Measurements from ENCODE around the gene PLCB4. TPM values are rescaled to one million over a fixed set of nuclear protein-coding genes. Genes with fewer than 3 reads are reported as not detected.

PLCB4 gene
- polyA plus RNA-seq, 1 donor (not counting 4 experiments of a cell fraction or from before 2014, with no cell fraction given), result 4.1 TPM

DNA sequence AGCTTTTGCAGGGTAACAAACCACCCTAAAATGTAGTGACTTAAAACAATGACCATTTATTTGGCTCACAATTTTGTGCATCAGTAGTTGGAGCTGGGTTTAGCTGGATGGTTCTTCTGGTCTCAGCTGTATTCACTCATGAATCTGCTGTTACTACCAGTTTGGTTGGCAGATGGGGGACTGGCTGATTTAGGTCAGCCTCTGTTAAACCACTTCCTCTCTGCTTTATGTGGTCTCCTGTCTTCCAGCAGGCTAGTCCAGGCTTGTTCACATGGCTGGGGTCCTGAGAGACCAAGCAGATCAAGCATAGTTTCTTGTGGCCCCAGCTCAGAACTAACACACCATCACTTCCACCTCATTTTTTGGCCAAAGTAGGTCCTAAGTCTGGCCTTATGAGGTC lies 378.3 kb downstream of the PLCB4 start:
- DNase-seq (ENCODE audit: low read depth, low spot score), result no peak
- H3K9me1 ChIP-seq (ENCODE audit: control insufficient read depth, extremely low read depth, insufficient read depth, low read length), result no peaks in the 10 kb centered on the region
- no peak overlapping the region for H2AFZ ChIP-seq (ENCODE audit: control insufficient read depth, low read length)
- no peaks in the 10 kb centered on the region for H3K4me1 ChIP-seq (ENCODE audit: control insufficient read depth, extremely low read depth, insufficient read depth, low read length)
- H3K4me3 ChIP-seq (ENCODE audit: control insufficient read depth in 2 of 3, extremely low read depth in 1 of 3, insufficient read depth in 2 of 3, low read depth in 1 of 3, low read length in 3 of 3), result no peak overlapping the region
- FAIRE-seq, result no peak
- dilution Hi-C loops (cut with MboI; ENCODE audit: extremely low pct_ligation_motif_present, low sequenced_read_pairs), result no loop called here
- H3K9ac ChIP-seq (ENCODE audit: control insufficient read depth, extremely low read depth, insufficient read depth, low read length), result no peak overlapping the region
- no peaks in the 10 kb centered on the region for H3K36me3 ChIP-seq (ENCODE audit: control insufficient read depth in 2 of 2, extremely low read depth in 1 of 2, insufficient read depth in 2 of 2, low read length in 2 of 2)
- H4K20me1 ChIP-seq (ENCODE audit: control insufficient read depth, extremely low read depth, insufficient read depth, low read length), result no peaks in the 10 kb centered on the region
- H3K79me2 ChIP-seq (ENCODE audit: control insufficient read depth, insufficient read depth, low read length), result no peaks in the 10 kb centered on the region
- H3K27me3 ChIP-seq (ENCODE audit: control insufficient read depth, extremely low read depth, insufficient read depth, low read length), result no peaks in the 10 kb centered on the region
- H3K9me3 ChIP-seq (ENCODE audit: control insufficient read depth, low read depth, low read length), result no peaks in the 10 kb centered on the region
- no peak overlapping the region for H3K27ac ChIP-seq (ENCODE audit: control insufficient read depth, insufficient read depth, low read length)
- H3K4me2 ChIP-seq (ENCODE audit: control insufficient read depth, extremely low read depth, insufficient read depth, low read depth, low read length), result no peak overlapping the region
- TF ChIP-seq, protein P1, sequence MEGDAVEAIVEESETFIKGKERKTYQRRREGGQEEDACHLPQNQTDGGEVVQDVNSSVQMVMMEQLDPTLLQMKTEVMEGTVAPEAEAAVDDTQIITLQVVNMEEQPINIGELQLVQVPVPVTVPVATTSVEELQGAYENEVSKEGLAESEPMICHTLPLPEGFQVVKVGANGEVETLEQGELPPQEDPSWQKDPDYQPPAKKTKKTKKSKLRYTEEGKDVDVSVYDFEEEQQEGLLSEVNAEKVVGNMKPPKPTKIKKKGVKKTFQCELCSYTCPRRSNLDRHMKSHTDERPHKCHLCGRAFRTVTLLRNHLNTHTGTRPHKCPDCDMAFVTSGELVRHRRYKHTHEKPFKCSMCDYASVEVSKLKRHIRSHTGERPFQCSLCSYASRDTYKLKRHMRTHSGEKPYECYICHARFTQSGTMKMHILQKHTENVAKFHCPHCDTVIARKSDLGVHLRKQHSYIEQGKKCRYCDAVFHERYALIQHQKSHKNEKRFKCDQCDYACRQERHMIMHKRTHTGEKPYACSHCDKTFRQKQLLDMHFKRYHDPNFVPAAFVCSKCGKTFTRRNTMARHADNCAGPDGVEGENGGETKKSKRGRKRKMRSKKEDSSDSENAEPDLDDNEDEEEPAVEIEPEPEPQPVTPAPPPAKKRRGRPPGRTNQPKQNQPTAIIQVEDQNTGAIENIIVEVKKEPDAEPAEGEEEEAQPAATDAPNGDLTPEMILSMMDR (optimal IDR thresholded peaks at IDR 0.05 in 1 of 3, IDR thresholded peaks at IDR 0.05 in 1 of 3, conservative IDR thresholded peaks at IDR 0.05 in 1 of 3; ENCODE audit: extremely low read depth in 1 of 3, insufficient read depth in 2 of 3, low read length in 3 of 3), result no peak
- TF ChIP-seq EZH2 (IDR thresholded peaks at IDR 0.05; ENCODE audit: low read length), result no peak

DNA sequence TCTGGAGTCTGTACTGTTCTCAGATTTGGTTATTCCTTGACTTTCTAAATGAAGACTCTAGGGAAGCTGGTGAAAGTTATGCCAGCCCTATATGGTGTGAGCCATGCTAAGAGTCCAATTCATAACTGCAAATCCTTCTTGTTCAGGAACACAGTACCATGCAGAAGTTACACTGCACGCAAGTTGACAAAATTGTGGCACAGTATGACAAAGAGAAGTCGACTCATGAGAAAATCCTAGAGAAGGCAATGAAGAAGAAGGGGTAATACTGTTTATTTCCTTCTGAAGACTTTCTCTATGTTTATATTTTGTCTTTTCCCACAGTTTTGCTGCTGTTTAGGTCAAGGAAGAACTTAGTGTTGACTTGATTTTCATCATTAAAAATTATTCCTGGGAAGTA lies 384.3 kb downstream of the PLCB4 start:
- dilution Hi-C loops (cut with MboI; ENCODE audit: extremely low pct_ligation_motif_present, low sequenced_read_pairs), result no loop called here
- Histone ChIP-seq H4K20me1 (ENCODE audit: control insufficient read depth, extremely low read depth, insufficient read depth, low read length) (no peaks in the 10 kb centered on the region), H3K79me2 (ENCODE audit: control insufficient read depth, insufficient read depth, low read length) (no peaks in the 10 kb centered on the region), H3K36me3 (ENCODE audit: control insufficient read depth in 2 of 2, extremely low read depth in 1 of 2, insufficient read depth in 2 of 2, low read length in 2 of 2) (no peaks in the 10 kb centered on the region), H2AFZ (ENCODE audit: control insufficient read depth, low read length) (no peak overlapping the region), H3K27ac (ENCODE audit: control insufficient read depth, insufficient read depth, low read length) (no peak overlapping the region), H3K9ac (ENCODE audit: control insufficient read depth, extremely low read depth, insufficient read depth, low read length) (no peak overlapping the region), H3K27me3 (ENCODE audit: control insufficient read depth, extremely low read depth, insufficient read depth, low read length) (no peaks in the 10 kb centered on the region), H3K9me3 (ENCODE audit: control insufficient read depth, low read depth, low read length) (no peaks in the 10 kb centered on the region), H3K4me2 (ENCODE audit: control insufficient read depth, extremely low read depth, insufficient read depth, low read depth, low read length) (no peak overlapping the region), H3K9me1 (ENCODE audit: control insufficient read depth, extremely low read depth, insufficient read depth, low read length) (no peaks in the 10 kb centered on the region), H3K4me1 (ENCODE audit: control insufficient read depth, extremely low read depth, insufficient read depth, low read length) (no peaks in the 10 kb centered on the region), H3K4me3 (ENCODE audit: control insufficient read depth in 2 of 3, extremely low read depth in 1 of 3, insufficient read depth in 2 of 3, low read depth in 1 of 3, low read length in 3 of 3) (no peak overlapping the region)
- TF ChIP-seq, protein P1 (optimal IDR thresholded peaks at IDR 0.05 in 1 of 3, IDR thresholded peaks at IDR 0.05 in 1 of 3, conservative IDR thresholded peaks at IDR 0.05 in 1 of 3; ENCODE audit: extremely low read depth in 1 of 3, insufficient read depth in 2 of 3, low read length in 3 of 3), result no peak
- no peak for TF ChIP-seq EZH2 (IDR thresholded peaks at IDR 0.05; ENCODE audit: low read length)
- no peak for DNase-seq (ENCODE audit: low read depth, low spot score)
- no peak for FAIRE-seq
